ENCODE results near the gene SLC66A2.

GRCh38 chr18:79973517-79973916, 22.1 kb upstream of the SLC66A2 start:
- TF ChIP-seq POLR2AphosphoS5 (IDR thresholded peaks at IDR 0.05) (no peak), CTCF (IDR thresholded peaks at IDR 0.05) (no peak), POLR2A (IDR thresholded peaks at IDR 0.05; ENCODE audit: low read depth) (no peak)

Measured in esophagus muscularis mucosa (tissue), 3 donors.